Measurements from ENCODE around the gene CLK4. TPM values are rescaled to one million over a fixed set of nuclear protein-coding genes. Genes with fewer than 3 reads are reported as not detected.

CLK4 gene
- total and polyA plus RNA-seq, 2 of the 8 experiments (the other 6 are each of a cell fraction or from before 2014, with no cell fraction given), result 8.1 to 12.6 TPM

GRCh38 chr5:178569485-178569884 is 57.4 kb downstream of the CLK4 start (continued):
- TF ChIP-seq BACH1 (IDR thresholded peaks at IDR 0.05; ENCODE audit: low read length) (no peak), CBX8 (IDR thresholded peaks at IDR 0.05; ENCODE audit: borderline replicate concordance, low read depth, low read length) (no peak), ATF3 (IDR thresholded peaks at IDR 0.05; ENCODE audit: insufficient read depth, low read depth, low read length) (no peak), YY1 (IDR thresholded peaks at IDR 0.05; ENCODE audit: low read depth, low read length) (no peak), CBX5 (IDR thresholded peaks at IDR 0.05; ENCODE audit: low read depth, low read length) (no peak), CTBP2 (IDR thresholded peaks at IDR 0.05; ENCODE audit: borderline replicate concordance, insufficient read depth, insufficient read length, low read length) (no peak), SAP30 (IDR thresholded peaks at IDR 0.05; ENCODE audit: insufficient read depth, insufficient replicate concordance, low read length) (no peak), MAFK (IDR thresholded peaks at IDR 0.05; ENCODE audit: low read depth, low read length) (no peak), BRCA1 (IDR thresholded peaks at IDR 0.05; ENCODE audit: low read depth, low read length) (no peak)

Data from H1 (cell line).